GM18499 (cell line): ENCODE results near the gene ABAT.
A peak's percentile ranks its signal among the peaks of the same experiment; 100 is the strongest.
"Not testable (repeated sequence)": the region's sequence is repeated elsewhere in the genome, so short reads cannot be mapped to it uniquely, and the experiment has no call there.

Experiments used
- ATAC-seq: cut with Tn5 transposase; IDR thresholded peaks from one replicate; pipeline ENCODE4 v1.9.1; 2021; ENCODE audit warnings: moderate number of reproducible peaks; ENCODE audit not compliant: insufficient read depth, unreplicated experiment

The ABAT gene

DNA sequence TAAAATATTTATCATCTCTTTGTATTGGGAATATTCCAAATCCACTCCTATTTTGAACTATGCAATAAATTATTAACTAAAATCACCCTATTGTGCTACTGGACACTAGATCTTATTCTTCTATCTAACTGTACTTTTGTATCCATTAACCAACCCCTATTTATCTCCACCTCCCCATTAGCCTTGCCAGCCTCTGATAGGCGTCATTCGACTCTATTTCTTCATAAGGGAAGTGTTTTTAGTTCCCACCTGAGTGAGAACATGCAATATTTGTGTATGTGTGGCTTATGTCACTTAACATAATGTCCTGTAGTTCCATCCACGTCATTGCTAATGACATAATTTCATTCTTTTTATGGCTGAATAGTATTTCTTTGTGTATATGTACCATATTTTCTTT is 99.1 kb downstream of the ABAT start:
- ATAC-seq: no peak

DNA sequence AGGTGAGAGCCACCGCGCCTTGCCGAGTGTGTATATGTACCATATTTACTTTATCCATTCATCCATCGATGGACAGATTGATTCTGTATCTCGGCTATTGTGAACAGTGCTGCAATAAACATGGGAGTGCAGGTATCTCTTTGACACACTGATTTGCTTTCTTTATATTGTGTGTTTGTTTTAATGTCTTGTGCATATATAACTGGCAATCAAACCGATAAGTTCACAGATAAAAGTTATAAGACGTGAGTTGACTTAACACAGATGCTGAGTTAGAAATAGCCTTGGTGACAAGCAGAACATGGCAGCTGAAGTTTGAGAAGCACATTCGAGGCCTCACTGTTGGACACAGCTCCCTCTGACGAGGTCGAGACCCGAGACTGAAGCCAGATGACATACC is 99.8 kb downstream of the ABAT start:
- ATAC-seq: no peak

DNA sequence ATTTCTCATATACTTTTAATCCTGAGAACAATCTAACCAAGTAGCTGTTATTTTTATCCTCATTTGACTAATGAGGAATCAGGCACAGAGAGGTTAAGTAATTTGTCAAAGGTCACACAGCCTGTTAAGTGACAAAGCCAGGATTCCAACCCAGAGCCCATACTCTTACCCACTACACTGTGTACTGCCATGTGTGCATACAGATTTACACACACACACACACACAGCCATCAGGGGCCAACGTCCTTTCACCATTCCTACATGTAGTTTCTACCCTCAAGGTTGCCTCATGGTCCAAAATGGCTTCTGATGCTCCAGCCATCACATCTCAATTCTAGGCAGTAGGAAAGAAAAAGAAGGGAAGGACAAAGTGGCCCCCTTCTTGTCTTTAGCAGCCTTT is 100.9 kb downstream of the ABAT start:
- no peak for ATAC-seq

DNA sequence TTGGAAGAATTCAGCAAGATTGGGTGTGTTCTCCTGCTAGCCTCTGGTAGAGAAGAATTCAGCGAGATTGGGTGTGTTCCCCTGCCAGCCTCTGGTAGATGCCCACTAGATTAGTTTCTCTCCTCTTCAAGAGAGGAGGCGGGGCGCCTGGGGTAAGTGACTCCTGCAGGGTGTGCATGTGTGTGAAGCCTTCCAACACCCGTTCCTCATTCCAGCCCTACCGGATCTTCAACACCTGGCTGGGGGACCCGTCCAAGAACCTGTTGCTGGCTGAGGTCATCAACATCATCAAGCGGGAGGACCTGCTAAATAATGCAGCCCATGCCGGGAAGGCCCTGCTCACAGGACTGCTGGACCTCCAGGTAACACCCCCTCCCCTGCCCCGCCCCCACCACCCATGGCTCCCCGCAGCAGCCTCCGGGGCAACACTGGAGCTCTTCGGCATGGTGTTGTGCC is 101.7 kb downstream of the ABAT start:
- no peak for ATAC-seq

DNA sequence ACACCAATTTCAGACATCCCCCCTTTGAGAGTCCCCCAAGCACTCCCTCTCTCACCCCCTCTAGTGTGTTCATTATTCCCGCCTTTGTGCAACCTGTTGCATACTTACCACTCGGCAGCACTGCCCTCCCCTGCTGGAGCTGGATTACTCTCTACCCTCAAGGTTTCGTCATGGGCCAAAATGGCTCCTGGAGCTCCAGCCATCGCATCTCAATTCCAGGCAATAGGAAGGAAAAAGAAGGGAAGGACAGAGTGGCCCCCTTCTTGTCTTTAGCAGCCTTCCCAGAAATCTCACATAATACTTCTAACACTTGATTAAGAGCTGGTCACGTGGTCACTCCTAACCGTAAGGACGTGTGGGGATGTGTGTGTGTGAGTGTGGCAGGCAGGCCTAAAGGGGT is 102.8 kb downstream of the ABAT start:
- no peak for ATAC-seq

DNA sequence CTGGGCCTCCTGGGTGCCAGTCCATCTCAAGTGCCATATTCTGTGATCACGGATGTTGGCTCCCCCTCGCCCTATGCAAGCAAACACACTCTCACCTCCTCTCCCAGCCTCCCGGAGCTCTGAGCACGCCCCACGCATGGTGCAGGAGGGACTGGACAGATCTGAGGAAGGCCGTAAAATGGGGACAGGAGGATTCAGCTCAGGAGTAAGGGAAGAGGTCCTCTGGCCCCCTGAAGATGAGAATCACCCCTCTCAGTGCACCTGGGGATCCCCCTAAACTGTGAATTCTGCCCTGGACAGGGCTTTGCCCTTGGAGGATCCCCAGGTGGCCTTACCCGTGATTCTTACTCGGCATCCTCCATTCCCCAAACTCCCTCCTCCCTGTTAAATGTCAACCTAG is 107.4 kb downstream of the ABAT start:
- no peak for ATAC-seq

DNA sequence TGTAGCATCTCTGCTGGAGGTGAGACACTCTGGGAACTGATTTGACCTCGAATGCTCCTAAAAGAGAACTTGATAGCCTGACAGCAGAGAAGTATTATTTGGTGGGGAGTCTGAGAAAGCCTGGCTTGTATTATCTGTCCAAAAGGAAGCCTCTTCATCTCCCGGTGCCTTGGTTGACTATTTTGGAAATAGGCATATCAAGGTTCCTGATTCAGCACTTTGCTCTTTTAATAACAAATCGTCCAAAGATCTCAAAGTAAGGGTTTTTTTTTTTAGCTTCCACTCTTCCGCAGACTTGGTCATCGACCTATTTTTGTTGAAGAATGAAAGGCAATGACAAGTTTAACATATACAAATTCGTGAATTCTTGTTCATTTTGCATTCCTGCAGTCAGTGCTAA is 108.3 kb downstream of the ABAT start:
- no peak for ATAC-seq

DNA sequence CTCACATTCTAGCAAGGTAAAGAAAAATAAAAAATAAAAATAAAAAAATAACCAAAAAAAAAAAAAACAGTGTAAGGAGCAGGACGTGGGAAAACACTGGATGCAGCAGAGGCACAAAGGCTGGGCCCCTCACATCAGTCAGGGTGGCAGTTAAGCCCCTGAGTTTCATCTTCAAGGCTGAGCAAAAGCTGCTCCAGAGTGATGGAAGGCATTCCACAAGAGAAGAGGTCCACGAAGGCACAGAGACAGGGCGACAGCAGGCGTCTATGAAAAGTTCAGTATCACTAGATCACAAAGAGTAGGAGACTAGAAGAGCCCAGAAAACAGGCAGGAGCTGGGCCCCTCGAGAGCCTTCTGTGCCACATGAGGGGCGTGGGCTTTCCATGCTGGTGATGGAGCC is 111.0 kb downstream of the ABAT start:
- ATAC-seq: no peak

DNA sequence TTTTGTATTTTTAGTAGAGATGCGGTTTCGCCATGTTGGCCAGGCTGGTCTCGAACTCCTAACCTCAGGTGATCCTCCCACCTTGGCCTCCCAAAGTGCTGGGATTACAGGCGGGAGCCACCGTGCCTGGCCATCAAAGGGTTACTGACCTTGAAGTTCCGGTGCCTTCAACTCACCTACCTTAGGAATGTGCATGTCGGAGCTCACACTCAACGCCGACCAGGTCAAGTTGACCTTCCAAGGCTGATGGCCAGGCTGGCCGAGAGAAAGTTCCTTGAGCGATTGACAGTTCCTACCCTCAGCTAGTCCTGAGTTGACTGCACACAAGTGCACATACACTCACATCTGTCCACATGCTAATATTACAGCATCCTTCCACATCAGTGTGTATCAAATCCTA is 111.9 kb downstream of the ABAT start:
- not testable (repeated sequence) for ATAC-seq

DNA sequence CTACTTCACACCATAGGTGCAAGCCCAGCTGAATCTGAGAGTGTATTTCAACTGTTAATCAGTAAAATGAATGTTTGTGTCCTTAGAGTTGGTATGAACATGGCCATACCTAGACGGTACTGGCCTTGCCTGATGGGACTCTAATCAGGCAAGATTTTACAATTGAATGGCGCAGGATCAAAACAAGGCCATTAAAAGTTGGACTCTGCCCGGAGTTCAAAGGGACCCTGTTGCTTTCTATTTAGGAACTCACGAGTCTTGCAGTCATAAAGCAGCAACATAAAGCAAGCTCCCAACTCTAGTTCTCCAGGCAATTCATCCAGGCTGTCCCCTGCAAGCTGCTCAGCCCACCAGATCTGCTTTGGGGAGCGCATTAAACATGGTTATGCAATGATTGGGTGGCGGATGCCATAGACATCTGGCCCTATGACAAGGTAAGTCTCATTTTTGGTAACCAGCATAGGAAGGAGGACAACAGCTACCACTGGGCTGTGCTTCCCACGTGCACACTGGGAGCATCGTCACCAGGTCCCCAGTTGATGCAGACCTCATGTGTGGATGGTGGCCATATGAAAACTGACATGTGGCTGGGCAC is 114.3 kb downstream of the ABAT start:
- no peak for ATAC-seq

DNA sequence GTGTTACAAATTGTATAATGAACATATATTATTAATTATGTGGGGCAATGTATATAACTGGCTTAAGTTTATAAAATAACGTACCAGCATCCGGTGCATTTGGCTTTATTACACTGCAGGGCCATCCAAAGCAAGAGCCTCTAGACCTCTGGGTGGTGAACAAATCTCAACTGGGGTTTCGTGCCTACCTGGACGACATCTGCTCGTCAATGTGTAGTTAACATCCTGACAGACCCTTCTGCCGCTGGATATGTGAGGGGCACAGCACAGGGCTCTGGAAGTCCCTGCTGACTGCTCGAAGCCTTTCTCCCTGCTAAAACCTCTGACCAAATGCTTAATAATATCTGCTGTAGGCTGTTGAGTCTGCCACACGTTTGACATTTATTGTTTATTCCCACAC is 120.7 kb downstream of the ABAT start:
- ATAC-seq: no peak

DNA sequence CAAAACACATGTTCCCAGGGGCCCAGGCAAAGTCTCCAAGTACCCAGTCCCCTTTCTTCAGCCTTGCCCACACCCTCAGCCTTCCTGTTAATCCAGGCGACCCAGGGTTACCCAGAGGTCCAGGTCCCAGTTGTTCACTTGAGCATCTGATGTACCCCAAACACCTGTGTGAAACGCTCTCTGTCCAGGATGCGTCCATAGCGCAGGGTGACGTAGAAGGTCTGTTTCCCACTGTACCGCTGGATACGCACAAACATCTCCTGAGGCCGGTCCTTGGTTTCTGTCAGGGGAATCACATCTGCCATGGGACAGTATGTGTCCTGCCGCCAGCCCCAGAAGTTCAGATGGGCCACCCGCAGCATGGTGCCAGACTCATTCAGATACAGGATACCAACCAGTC is 121.4 kb downstream of the ABAT start:
- no peak for ATAC-seq

DNA sequence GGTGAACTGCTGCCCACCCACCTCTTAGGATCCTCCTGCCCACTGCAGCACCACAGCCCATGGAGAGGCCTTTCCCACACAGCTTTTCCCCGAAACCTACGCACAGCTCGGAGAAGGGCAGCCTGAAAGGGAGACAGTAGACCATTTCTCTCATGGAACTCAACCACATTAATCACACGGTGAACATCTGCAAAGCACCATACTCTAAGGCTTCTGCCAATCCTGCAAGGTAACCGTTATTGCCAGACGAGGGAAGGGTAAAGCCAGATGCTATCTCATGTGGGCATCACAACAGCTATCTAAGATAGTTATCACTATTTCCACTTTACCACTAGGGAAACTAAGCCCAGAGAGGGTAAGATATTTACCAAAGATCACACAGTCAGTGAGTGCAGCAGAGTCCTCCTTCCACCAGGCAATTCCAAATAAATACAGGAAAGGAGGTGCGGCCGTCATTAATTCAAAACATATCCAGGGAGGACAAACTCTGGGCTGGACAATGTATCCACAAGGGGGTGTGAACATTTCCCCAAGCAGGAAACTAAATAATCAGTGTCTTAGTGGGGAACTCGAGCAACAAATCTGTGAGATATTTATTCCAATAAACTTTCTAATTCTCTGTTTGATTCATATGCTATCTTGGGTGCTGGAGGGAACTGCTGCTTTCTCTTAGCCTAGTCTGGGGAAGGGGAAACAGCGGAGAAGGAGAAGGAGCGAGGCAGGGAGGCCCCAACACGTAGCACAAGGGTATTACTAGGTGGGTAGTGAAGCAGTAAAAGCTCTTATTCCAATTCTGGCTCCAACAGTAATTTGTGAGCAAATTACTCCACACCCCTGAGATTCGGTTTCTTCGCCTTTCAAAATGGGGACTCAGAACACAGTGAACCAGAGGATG is 122.3 kb downstream of the ABAT start:
- no peak for ATAC-seq

DNA sequence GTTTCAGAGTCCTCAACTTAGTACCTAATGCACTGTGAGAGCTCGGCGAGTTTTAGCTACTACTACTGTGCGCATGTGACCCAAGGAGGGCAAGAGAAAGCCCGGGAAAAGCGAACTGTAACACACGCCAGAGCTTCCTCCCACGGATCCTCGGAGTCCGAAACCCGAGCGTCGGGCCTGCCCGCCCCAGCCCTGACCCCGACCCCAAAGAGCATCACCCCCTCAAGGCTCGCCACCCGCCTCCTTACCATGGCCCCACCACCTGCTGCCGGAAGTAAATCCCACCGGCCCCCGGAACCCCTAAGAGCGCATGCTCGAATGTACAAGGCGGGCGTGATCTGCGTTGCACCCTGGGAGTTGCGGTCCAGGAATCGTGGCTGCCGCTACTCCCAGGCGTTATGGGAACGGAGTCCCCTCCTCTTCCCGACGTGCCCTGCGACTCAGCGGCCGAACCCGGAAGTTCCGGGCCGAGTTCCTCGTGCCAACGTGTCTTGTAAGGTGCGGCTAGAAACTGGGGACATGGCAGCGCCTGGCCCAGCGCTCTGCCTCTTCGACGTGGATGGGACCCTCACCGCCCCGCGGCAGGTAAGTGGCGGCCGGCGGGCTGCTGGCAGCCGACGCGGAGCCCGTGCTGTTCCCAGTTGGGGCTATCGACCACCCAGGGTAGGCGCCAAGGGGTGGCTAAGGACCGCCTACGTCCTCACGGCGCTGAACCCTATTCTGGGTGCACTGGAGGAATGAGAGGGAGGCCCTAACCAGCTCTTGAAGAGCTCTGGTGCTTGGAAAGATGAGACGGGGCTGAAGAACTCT is 123.2 kb downstream of the ABAT start, which contains the start of the genes PMM2 and TMEM186:
PMM2 (plus strand) TSS at position 476 of the 810 bp plus-strand sequence; CDS start at position 520, 44 bp downstream.
TMEM186 (minus strand) TSS at position 276 of the 810 bp plus-strand sequence; CDS start at position 251, 25 bp downstream.
- ATAC-seq: peak; percentile 69

DNA sequence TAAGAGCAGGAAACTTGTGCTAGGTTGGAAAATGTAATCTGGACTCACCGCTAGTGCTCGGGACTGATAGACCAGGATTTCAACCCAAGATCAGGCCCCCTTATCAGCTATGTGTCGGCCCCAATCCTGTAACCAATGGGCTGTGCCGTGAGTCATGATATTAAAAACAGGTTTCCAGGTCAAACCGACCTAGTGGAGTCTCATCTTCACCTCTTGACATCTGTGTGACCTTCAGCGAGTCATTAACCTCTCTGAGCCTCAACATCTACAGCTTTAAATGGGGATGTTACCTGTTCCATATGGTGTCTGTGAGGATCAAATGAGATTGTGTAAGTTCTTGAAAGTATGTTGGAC is 123.7 kb downstream of the ABAT start:
- ATAC-seq: no peak

DNA sequence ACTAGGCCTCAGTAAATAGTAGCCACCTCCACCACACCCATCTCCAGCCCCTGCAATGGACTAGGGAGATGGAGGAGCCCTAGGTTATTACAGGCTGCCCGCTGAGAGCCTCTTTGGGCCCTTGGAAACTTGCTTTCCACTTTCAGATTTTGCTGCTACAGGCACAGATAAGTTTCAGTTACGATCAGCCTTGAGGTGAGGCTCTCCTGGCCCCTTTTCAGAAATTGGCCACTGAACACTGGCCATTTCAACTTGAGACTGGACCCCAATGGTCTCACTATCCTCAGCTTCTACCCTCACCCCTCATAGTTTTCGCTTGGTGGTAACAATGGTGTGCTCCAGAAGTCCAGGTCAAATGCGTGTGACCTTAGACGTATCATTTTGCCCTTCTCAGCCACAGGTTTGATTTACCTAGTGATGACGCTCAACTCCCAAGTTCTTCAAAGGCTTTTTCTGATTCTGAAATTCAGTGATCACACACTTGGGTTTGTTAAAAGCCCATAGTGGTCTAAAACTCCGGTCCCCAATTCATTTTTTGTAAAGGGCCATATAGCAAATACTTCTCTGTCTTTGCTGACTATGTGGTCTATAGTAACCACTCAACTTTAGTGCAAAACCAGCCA is 124.2 kb downstream of the ABAT start:
- ATAC-seq: no peak

DNA sequence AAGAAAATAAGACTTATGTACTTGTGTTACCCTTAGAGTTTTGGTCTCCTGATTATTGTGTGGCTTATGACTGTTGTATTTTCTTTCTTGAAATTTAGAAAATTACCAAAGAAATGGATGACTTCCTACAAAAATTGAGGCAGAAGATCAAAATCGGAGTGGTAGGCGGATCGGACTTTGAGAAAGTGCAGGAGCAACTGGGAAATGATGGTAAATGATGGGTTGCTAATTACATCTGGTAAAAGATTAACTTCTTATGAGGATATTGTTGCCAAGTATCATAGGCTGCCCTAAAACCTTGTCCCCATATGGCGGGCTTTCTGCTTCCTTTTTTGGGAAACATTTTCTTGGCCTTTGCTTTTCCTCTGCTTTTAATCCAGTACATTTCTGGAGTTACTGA is 127.3 kb downstream of the ABAT start:
- no peak for ATAC-seq

DNA sequence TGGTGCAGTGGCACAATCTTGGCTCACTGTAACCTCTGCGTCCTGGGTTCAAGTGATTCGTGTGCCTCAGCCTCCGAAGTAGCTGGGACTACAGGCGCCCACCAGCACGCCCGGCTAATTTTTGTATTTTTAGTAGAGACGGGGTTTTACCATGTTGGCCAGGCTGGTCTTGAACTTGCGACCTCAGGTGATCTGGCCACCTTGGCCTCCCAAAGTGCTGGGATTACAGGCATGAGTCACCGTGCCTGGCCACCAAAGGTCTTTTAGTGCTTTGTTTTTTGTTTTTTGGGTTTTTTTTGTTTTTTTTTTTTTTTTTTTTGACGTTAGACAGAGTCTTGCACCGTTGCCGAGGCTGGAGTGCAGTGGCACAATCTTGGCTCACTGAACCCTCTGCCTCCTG is 129.3 kb downstream of the ABAT start:
- ATAC-seq: not testable (repeated sequence)

DNA sequence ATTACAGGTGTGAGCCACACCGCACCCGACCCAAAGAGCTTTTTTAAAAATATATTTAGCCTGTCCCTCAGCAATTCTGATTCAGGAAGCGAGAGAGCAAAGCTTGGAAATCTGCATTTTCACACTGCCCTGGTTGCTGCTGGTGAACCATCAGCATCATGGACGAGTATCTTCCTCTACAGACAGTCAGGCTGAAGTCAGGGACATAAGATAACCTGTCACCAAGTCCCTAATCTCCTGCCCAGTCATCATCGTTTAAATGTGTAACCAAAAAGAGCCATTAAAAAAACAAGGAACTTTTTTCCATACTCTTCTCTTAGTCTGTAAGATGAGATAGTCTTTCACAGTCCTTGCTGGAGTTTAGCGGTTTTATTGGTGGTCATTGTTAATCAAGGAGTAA is 129.9 kb downstream of the ABAT start:
- ATAC-seq: no peak

DNA sequence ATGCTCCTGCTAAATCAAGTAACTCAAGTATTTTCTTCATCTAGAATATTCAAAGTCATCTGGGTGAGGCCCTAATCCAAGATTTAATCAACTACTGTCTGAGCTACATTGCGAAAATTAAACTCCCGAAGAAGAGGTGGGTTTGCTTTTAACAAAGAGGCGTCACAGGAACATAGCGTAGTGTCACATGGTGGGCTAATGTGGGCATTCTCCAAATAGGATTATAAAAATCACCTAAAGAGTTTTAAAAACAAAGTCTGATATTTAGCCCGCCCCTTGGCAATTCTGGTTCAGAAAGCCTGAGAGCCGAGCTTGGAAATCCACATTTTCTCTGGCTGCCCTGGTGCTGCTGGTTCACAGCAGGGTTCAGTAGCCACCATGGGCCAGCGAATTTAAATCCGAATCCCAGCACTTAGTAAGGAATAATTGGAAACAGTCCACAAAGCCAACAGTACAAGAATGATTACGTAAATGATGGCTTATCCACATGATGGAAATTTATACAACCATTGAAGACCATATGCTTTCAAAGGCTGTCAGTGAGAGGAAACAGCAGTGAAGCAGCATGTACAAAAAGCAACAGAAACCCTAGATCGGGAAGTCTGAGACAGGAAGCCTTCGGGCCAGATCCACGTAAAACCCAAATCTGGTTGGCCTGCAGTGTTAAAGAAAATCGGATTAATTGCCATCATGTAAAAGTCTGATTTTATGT is 132.0 kb downstream of the ABAT start:
- no peak for ATAC-seq
